ENCODE measurements around the gene HBP1. TPM values are rescaled to one million over a fixed set of nuclear protein-coding genes. Genes with fewer than 3 reads are reported as not detected.

The HBP1 gene
- total and polyA plus RNA-seq, 2 of the 4 experiments (the other 2 are of a cell fraction), result 27.1 to 69.9 TPM

- no peak overlapping the region for H3K23ac ChIP-seq (ENCODE audit: low read depth, low read length)
- intact Hi-C loops (cut with micrococcal nuclease), result loop anchor here (1.0 to 5.0 kb wide), 4 partner anchors 106 to 973 kb away; partner anchors contain the start of gene PRKAR2B
Measured at GRCh38 chr7:107150375-107151073, 18.3 kb upstream of the HBP1 start.

More at GRCh38 chr7:107150375-107151073, 18.3 kb upstream of the HBP1 start:
- no peak for TF ChIP-seq RCOR1 (IDR thresholded peaks at IDR 0.05; ENCODE audit: insufficient replicate concordance, low read length)
- TF ChIP-seq MXI1 (IDR thresholded peaks at IDR 0.05; ENCODE audit: borderline replicate concordance, low read depth, low read length), result no peak
- TF ChIP-seq CHD1 (IDR thresholded peaks at IDR 0.05; ENCODE audit: low read depth, low read length), result no peak
- no peak for TF ChIP-seq CEBPB (IDR thresholded peaks at IDR 0.05; ENCODE audit: low read depth, low read length)
- peak; percentile 75 for TF ChIP-seq RAD21 (IDR thresholded peaks at IDR 0.05; ENCODE audit: low read length)
- TF ChIP-seq MAFK (IDR thresholded peaks at IDR 0.05; ENCODE audit: low read depth, low read length), result no peak
- peak; percentile 74 for TF ChIP-seq CTCF (conservative IDR thresholded peaks at IDR 0.05; ENCODE audit: low read depth, low read length)
- TF ChIP-seq SMC3 (IDR thresholded peaks at IDR 0.05; ENCODE audit: low read depth, low read length), result peak; percentile 79
- TF ChIP-seq USF2 (IDR thresholded peaks at IDR 0.05; ENCODE audit: low read depth, low read length), result no peak
- Histone ChIP-seq H3K27ac (ENCODE audit: insufficient read depth, low read length) (no peak overlapping the region), H2AK9ac (replicated peaks; ENCODE audit: low read depth, low read length, poor library complexity) (no peak overlapping the region), H3K79me1 (ENCODE audit: low read depth in 1 of 2, low read length in 2 of 2) (no peaks in the 10 kb centered on the region), H2BK5ac (ENCODE audit: low read depth, low read length, poor library complexity, severe bottlenecking) (no peak overlapping the region), H4K8ac (ENCODE audit: low read depth in 2 of 2, low read length in 2 of 2) (no peak overlapping the region), H3K27me3 (ENCODE audit: control insufficient read depth, insufficient read depth, low read length) (no peaks in the 10 kb centered on the region), H3K56ac (ENCODE audit: extremely low read depth, insufficient read depth, low read length) (no peak overlapping the region), H3K4me1 (ENCODE audit: control insufficient read depth, insufficient read depth, low read length) (peaks cover 6% of the 10 kb centered on the region), H3K9me3 (ENCODE audit: control insufficient read depth, insufficient read depth, low read length) (no peaks in the 10 kb centered on the region), H3K18ac (ENCODE audit: low read depth, low read length) (no peak overlapping the region), H4K5ac (ENCODE audit: low read depth, low read length) (no peak overlapping the region), H4K20me1 (ENCODE audit: insufficient read depth, low read length) (no peaks in the 10 kb centered on the region), H3K14ac (replicated peaks; ENCODE audit: low read depth, low read length) (no peak overlapping the region), H3K9ac (ENCODE audit: low read depth, low read length) (no peak overlapping the region), H2AFZ (replicated peaks; ENCODE audit: low read length, poor library complexity) (no peak overlapping the region), H3K9me1 (ENCODE audit: insufficient read depth, low read length) (peaks cover 5% of the 10 kb centered on the region), H4K91ac (ENCODE audit: insufficient read depth, low read depth, low read length) (no peak overlapping the region), H3K4ac (ENCODE audit: low read depth, low read length) (no peak overlapping the region), H2AK5ac (ENCODE audit: low read depth, low read length) (no peak overlapping the region), H2BK15ac (ENCODE audit: low read depth, low read length) (no peak overlapping the region), H2BK20ac (ENCODE audit: low read depth, low read length) (no peak overlapping the region), H3K36me3 (ENCODE audit: control insufficient read depth, insufficient read depth, low read length) (no peaks in the 10 kb centered on the region), H3K4me2 (ENCODE audit: low read depth, low read length) (no peak overlapping the region), H2BK120ac (ENCODE audit: low read depth, low read length) (no peak overlapping the region), H3K4me3 (ENCODE audit: insufficient read depth, low read depth, low read length) (no peak overlapping the region)
- no CpG with 5 or more reads among the region's 4 CpGs for WGBS, 2 experiments (ENCODE audit: extremely low coverage in 2 of 2, insufficient read length in 1 of 2)
- POLR2A ChIA-PET (ENCODE audit: unreplicated experiment), result interaction anchor here (0.6 kb wide), 1 partner anchor 56 kb away, joined by 5 read pairs; no protein-coding TSS in a partner anchor
- ATAC-seq (ENCODE audit: low read depth) (peak; percentile 58; the same call in 1 of the 2 replicates), DNase-seq (peak; percentile 78)
- CTCF ChIA-PET, result interaction anchor here (0.7 to 1.5 kb wide), 3 partner anchors 203 to 825 kb away, joined by 3 to 13 read pairs (median 5); no protein-coding TSS in a partner anchor
- in situ Hi-C loops (cut with MboI; ENCODE audit: low sequenced_read_pairs) (loop anchor here (10.0 kb wide), 1 partner anchor 486 kb away; the partner anchor contains the start of gene CCDC71L), dilution Hi-C loops (cut with HindIII; ENCODE audit: low sequenced_read_pairs, unreplicated experiment) (loop anchor here (10.0 kb wide), 1 partner anchor 206 kb away; no protein-coding TSS in a partner anchor)
- BruUV-seq (replicated peaks), result no TSS peak

All from IMR-90 (cell line).